WI38 (cell line): ENCODE data around the gene SLC43A2.

Source experiments
- H3K4me3 ChIP-seq: 2 replicates; pipeline ENCODE4 v1.5.1; 2011; ENCODE audit warnings: low read depth, mild to moderate bottlenecking, control low read depth, low read length
- TF ChIP-seq, protein P1 (sequence below): IDR thresholded peaks from 2 replicates; pipeline ENCODE4 v1.5.1; 2012; ENCODE audit warnings: low read depth, mild to moderate bottlenecking, control low read depth, low read length

The SLC43A2 gene

GRCh38 chr17:1646199-1646875 is 17.7 kb upstream of the SLC43A2 start:
- no peak overlapping the region for H3K4me3 ChIP-seq
- TF ChIP-seq, protein P1, sequence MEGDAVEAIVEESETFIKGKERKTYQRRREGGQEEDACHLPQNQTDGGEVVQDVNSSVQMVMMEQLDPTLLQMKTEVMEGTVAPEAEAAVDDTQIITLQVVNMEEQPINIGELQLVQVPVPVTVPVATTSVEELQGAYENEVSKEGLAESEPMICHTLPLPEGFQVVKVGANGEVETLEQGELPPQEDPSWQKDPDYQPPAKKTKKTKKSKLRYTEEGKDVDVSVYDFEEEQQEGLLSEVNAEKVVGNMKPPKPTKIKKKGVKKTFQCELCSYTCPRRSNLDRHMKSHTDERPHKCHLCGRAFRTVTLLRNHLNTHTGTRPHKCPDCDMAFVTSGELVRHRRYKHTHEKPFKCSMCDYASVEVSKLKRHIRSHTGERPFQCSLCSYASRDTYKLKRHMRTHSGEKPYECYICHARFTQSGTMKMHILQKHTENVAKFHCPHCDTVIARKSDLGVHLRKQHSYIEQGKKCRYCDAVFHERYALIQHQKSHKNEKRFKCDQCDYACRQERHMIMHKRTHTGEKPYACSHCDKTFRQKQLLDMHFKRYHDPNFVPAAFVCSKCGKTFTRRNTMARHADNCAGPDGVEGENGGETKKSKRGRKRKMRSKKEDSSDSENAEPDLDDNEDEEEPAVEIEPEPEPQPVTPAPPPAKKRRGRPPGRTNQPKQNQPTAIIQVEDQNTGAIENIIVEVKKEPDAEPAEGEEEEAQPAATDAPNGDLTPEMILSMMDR = no peak

GRCh38 chr17:1645207-1646171 is 16.9 kb upstream of the SLC43A2 start, which contains the start of gene SCARF1:
TSS of gene SCARF1 (minus strand) at chr17:1645732. CDS start at chr17:1645697, 35 bp downstream.
- TF ChIP-seq, protein P1 = no peak
- no peak within 1 kb of the TSS for H3K4me3 ChIP-seq

GRCh38 chr17:1644493-1645206 is 16.0 kb upstream of the SLC43A2 start:
- TF ChIP-seq, protein P1 = no peak
- H3K4me3 ChIP-seq = no peak overlapping the region

DNA sequence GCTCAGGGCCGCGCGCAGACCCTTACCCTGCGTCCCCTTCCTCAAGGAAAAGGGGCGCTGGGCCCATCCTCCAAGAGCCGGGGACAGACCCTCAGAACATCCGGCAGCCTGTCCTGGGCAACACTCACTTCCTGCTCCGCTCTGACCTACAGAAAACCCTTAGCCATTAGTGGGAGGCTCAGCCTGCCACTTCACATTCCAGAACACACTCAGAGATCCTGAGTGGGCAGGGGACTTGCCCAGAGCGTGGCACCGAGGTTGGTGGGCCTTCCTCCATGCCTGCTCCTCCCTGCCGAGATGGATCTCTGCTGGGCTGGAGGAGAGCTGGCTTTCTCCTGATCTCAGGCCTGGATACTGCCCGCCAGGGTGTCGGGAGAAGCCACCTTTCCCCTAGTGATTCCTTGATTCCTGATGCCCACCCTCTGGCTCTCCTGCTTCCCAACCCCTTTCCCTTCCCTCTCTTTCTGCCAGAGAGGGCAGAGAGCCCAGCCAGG is 15.4 kb upstream of the SLC43A2 start:
- TF ChIP-seq, protein P1 = no peak
- H3K4me3 ChIP-seq = no peak overlapping the region

GRCh38 chr17:1643293-1643998 is 14.8 kb upstream of the SLC43A2 start:
- no peak overlapping the region for H3K4me3 ChIP-seq
- TF ChIP-seq, protein P1 = no peak

- no peak overlapping the region for H3K4me3 ChIP-seq
- TF ChIP-seq, protein P1 = no peak
Observed at GRCh38 chr17:1641065-1641403, 12.4 kb upstream of the SLC43A2 start.
